ENCODE data around the gene PITX1.

Gene PITX1

DNA sequence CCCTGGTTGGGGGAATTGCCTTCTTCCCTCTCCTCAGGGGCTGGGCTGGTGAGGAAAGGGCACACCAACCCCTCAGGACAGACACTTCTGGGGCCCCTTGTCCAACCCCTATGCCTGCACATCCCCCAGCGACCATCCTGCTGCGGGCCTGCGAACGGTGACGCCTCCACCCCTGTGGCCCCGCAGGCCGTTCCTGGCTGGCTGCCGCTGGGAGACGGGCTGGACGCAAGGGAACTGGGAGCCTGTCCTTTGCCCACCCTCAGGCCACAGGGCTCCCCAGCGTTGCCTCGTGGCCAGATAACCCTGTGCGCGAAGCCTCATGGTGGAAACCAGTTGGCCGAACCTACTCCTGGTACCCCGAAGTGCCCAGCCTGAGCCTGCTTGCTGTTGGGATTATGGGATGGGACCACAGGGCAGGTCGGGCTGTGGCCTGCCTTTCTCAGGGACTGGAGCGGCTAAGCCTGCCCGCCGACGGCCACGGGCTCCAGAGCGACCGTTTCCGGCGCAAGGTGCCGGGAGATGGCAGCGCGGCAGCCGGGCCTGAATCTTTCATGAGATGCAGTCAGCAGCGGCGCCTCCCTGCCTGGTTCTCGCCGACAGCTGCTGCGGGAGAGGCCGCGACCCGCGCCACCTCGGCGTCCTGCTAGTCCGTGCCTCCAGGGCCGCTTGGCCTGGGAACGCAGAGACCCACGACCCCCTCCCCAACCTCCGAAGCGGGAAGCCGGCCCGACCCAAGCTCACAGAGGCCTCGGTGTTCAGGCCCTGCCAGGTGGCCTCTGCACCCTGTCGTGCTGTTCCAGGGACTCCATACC, 6.5 kb upstream of the PITX1 start:
- TF ChIP-seq, protein P1, sequence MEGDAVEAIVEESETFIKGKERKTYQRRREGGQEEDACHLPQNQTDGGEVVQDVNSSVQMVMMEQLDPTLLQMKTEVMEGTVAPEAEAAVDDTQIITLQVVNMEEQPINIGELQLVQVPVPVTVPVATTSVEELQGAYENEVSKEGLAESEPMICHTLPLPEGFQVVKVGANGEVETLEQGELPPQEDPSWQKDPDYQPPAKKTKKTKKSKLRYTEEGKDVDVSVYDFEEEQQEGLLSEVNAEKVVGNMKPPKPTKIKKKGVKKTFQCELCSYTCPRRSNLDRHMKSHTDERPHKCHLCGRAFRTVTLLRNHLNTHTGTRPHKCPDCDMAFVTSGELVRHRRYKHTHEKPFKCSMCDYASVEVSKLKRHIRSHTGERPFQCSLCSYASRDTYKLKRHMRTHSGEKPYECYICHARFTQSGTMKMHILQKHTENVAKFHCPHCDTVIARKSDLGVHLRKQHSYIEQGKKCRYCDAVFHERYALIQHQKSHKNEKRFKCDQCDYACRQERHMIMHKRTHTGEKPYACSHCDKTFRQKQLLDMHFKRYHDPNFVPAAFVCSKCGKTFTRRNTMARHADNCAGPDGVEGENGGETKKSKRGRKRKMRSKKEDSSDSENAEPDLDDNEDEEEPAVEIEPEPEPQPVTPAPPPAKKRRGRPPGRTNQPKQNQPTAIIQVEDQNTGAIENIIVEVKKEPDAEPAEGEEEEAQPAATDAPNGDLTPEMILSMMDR (conservative IDR thresholded peaks at IDR 0.05) = no peak
- no peak overlapping the region for H3K27ac ChIP-seq

DNA sequence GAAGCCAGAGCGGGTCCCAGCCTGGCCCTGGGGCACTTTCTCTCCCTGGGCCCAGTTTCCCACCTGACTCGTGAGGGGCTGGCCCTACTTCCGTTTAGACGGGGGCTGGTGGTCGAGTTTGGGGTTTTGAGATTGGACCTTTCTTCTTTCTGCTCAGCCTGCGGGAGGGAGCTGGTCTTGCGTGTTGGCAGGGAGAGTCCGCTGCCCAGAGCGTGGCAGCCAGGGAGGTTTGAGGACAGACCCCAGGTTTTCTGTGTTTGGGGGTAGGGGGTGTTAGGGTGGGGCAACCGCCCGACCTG, 6.0 kb upstream of the PITX1 start:
- TF ChIP-seq, protein P1 (conservative IDR thresholded peaks at IDR 0.05) = no peak
- H3K27ac ChIP-seq = no peak overlapping the region

DNA sequence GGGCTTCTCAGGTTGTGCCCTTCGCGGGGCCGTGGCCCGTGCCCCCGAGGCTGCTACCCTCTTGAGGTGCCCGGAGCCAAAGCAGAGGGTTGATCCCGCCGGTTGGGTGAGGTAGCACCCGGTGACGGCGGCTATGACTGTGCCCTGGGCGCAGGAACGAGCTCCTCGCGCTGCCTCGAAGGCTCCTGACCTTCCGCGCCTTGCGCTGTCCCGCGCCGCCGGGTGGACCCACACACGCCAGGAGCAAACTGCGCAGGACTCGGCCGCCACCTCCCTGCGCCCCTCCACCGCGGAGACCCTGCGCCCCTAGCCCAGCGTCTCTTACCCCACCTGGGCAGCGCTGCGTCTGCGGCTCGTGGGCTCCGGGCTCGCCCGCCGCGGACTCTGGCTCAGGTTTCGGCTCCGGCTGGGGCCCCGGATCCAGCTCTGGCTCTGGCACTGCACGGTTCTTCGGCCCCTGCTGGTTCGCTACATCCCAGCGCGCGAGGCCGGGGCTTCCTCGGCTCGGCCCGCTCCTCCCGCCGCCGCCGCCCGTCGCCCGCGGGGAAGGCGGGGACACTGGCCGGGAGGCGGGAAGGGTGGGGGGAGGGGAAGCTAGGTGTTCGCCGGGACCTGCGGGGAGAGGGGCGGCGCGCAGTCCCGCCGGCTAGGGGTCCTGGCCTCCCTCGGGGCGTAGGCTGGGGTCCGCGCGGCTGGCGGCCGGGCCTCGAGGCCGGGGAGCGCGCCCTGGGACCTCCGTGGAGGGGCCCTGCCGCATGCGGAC, 5.4 kb upstream of the PITX1 start:
- H3K27ac ChIP-seq = peak overlapping the region; percentile 47; the same call in 1 of the 2 replicates
- TF ChIP-seq, protein P1 (conservative IDR thresholded peaks at IDR 0.05) = no peak

DNA sequence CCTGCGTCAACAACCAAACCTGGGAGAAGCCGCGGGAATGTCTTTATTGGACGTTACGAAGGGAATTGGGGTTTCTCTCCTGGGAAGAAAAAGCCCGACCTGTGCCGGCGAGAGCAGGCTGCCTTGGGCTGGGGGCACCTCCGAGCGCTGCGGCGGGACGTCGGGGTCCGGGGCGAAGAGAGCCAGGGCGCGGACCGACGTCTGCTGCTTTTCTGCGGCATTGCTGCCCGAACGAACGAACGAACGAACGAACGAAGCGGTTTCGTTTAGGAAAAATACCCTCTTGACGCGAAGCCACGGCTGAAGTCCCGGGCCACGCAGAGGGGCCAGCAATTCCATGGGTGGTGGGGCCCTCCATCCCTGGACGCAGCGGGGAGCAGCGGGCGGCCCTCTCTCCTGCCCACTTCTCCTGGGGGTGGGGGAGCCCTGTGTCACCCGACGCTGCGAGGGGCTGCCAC, 4.8 kb upstream of the PITX1 start:
- H3K27ac ChIP-seq = peak overlapping the region; percentile 47; the same call in 1 of the 2 replicates
- TF ChIP-seq, protein P1 (conservative IDR thresholded peaks at IDR 0.05) = no peak

DNA sequence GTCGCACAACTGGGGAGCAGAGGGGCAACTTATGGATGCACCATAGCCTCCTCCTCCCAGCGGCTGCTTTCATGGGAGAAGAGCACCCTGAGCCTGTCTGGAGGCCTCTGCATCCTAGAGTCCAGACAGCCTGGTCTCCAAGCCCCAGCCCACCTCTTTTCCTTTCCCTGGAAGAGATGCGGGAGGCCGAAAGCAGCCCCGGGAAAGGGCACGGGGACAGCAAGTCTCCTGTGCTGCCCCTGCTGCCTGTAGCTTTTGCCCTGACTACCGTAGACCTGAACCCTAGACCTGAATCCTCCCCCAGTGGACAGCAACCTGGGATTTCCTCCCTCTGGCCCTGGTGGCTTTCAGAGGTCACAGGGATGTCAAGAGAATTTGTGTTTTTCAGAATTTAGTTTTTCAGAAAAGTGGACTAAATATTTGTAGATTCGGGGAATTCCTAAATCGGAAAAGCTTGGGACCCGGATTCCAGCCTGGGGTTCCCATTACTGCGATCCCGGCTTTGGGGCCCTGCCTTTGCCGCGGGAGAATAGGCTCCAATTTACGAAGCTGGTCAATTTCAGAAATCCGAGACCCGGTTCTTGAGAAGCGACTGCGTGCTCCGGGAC, 4.3 kb upstream of the PITX1 start:
- TF ChIP-seq, protein P1 (conservative IDR thresholded peaks at IDR 0.05) = no peak
- H3K27ac ChIP-seq = no peak overlapping the region

DNA sequence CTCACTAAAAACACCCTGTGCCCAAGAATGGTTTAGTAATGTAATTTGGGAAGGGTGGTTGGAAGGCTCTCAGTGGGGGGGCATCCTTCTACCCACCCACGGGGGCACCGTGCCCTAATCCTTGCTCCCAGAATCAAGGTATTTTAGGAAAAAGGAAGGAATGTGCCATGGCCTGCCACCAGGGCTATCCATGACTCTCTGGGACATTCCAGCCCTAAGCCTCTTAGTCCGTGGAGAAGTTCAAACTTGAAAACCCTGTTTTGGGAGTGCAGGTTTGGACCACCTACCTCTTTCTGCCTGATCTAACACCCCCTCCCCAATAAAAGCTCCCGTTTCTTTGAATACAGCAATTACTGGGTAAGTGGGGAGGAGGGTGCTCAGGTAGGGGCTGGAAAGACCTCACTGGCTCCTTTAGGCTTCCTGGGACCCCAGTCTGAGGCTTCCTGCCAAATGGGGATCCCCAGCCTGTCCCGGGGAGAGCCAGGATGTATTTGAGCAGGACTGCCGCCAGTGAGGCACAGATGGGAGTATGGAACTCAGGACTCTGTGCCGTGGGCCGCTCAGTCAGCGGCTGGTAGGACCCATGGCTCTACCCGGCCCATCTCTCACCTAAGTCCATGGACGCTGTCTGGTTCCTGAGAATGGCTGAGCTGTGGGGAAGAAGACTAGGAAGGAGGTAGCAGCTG, 3.6 kb upstream of the PITX1 start:
- no peak overlapping the region for H3K27ac ChIP-seq
- TF ChIP-seq, protein P1 (conservative IDR thresholded peaks at IDR 0.05) = no peak

DNA sequence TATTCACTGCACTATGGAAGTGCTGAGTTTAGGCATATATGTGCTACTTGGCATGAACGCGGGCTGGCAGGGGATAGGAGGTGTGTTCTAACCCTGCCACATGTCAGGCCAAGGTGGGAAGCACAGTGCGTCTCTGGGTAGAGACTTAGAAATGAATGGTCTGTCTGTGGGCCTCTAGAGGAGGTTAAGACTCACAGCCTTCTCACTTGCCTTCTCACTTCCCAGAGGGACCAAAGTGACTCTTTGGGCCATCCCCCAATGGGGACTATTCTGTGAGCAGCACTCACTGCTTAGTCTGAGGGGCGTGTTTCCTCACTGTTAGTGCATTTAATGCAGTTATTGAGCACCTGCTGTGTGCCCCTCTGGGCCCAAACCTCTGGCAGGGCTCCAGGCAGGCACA, 2.4 kb upstream of the PITX1 start:
- no peak overlapping the region for H3K27ac ChIP-seq
- TF ChIP-seq, protein P1 (conservative IDR thresholded peaks at IDR 0.05) = no peak

All from VCaP (cell line).